Natural killer cell (primary cell): ENCODE measurements around the gene MVB12B. TPM values are rescaled to one million over a fixed set of nuclear protein-coding genes. Genes with fewer than 3 reads are reported as not detected.

Experiments used
- ATAC-seq, 3 donors: fragments of 150-1000 bp in 2 of 3; fragments of 200-7000 bp in 1 of 3; cut with Tn5 transposase; 1 replicate in 1 of 3; 2 replicates in 2 of 3; pipeline ENCODE4 v1.10.0; 2021; ENCODE audit warnings: mild to moderate bottlenecking in 2 of 3, moderate library complexity in 2 of 3
- DNase-seq, 2 donors: peaks; one replicate each; pipeline versions ENCODE4 v3.0.0 to v3.0.0-alpha.2; 2013 to 2021; ENCODE audit warnings: mixed read lengths in 1 of 2
- H3K27ac ChIP-seq: one replicate; pipeline ENCODE4 v1.5.1; 2013; ENCODE audit warnings: mild to moderate bottlenecking, low read length
- H3K27me3 ChIP-seq: one replicate; pipeline ENCODE4 v1.6.1; 2013; ENCODE audit warnings: low read length; ENCODE audit not compliant: control insufficient read depth, insufficient read depth
- H3K36me3 ChIP-seq: one replicate; pipeline ENCODE4 v1.6.1; 2013; ENCODE audit warnings: low read length; ENCODE audit not compliant: control insufficient read depth, insufficient read depth
- H3K4me1 ChIP-seq: one replicate; pipeline ENCODE4 v1.6.1; 2013; ENCODE audit warnings: low read length; ENCODE audit not compliant: control insufficient read depth, insufficient read depth
- H3K4me3 ChIP-seq: one replicate; pipeline ENCODE4 v1.5.1; 2013; ENCODE audit warnings: low read length
- H3K9me3 ChIP-seq: one replicate; pipeline ENCODE4 v1.6.1; 2013; ENCODE audit warnings: low read length; ENCODE audit not compliant: control insufficient read depth, insufficient read depth
- H3K27ac Mint-ChIP-seq, 2 donors: one replicate each; pipeline ENCODE4 v1.8.0; 2022; ENCODE audit warnings: mild to moderate bottlenecking in 2 of 2, mixed read lengths in 2 of 2, moderate library complexity in 1 of 2
- H3K27me3 Mint-ChIP-seq, 2 donors: one replicate each; pipeline ENCODE4 v1.8.0; 2022; ENCODE audit warnings: low read depth in 2 of 2, mixed read lengths in 2 of 2
- H3K36me3 Mint-ChIP-seq: one replicate; pipeline ENCODE4 v1.8.0; 2022; ENCODE audit warnings: mixed read lengths
- H3K4me1 Mint-ChIP-seq, 2 donors: one replicate each; pipeline ENCODE4 v1.8.0; 2022; ENCODE audit warnings: mixed read lengths in 2 of 2
- H3K4me3 Mint-ChIP-seq: one replicate; pipeline ENCODE4 v1.8.0; 2022; ENCODE audit warnings: mild to moderate bottlenecking, moderate library complexity, mixed read lengths
- H3K9me3 Mint-ChIP-seq, 2 donors: one replicate each; pipeline ENCODE4 v1.8.0; 2022; ENCODE audit warnings: mixed read lengths in 2 of 2
- WGBS: methylation state at CpG from one replicate; pipeline ENCODE4 v1.1.7; 2013; ENCODE audit warnings: missing lambda C conversion rate; ENCODE audit not compliant: insufficient coverage; 5-methylcytosine and 5-hydroxymethylcytosine counted together
- intact Hi-C: fragments of 100-400 bp; cut with micrococcal nuclease; formaldehyde crosslinking; loops from one replicate; pipeline ENCODE4 v1.14.2; 2022
- total RNA-seq, 4 donors: library from RNA; stranded (reverse); fragments of 120-200 nt in 1 of 4; gene quantifications; one replicate each; pipeline versions ENCODE4 v1.2.3 to v1.2.4, GENCODE V29; 2013 to 2022
- TF ChIP-seq, protein P1 (sequence below): fragments of 200-600 bp; IDR thresholded peaks from one replicate; pipeline ENCODE4 v1.8.0; 2022; ENCODE audit warnings: antibody characterized with exemption

The MVB12B gene
- total RNA-seq, 3 donors from 2014 or later (not counting 1 experiment from before 2014, with no cell fraction given) = 2.0 to 13.0 (median 7.8) TPM

GRCh38 chr9:126399251-126399650 is 72.6 kb downstream of the MVB12B start:
- DNase-seq (no peak), ATAC-seq (no peak)
- TF ChIP-seq, protein P1, sequence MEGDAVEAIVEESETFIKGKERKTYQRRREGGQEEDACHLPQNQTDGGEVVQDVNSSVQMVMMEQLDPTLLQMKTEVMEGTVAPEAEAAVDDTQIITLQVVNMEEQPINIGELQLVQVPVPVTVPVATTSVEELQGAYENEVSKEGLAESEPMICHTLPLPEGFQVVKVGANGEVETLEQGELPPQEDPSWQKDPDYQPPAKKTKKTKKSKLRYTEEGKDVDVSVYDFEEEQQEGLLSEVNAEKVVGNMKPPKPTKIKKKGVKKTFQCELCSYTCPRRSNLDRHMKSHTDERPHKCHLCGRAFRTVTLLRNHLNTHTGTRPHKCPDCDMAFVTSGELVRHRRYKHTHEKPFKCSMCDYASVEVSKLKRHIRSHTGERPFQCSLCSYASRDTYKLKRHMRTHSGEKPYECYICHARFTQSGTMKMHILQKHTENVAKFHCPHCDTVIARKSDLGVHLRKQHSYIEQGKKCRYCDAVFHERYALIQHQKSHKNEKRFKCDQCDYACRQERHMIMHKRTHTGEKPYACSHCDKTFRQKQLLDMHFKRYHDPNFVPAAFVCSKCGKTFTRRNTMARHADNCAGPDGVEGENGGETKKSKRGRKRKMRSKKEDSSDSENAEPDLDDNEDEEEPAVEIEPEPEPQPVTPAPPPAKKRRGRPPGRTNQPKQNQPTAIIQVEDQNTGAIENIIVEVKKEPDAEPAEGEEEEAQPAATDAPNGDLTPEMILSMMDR = no peak
- Mint-ChIP-seq H3K4me3 (no peak overlapping the region), H3K9me3 (no peaks in the 10 kb centered on the region), H3K27ac (no peak overlapping the region), H3K27me3 (peaks cover 0 to 8% of the 10 kb centered on the region in 2 donors), H3K36me3 (no peaks in the 10 kb centered on the region), H3K4me1 (peaks cover 5 to 15% of the 10 kb centered on the region in 2 donors)
- Histone ChIP-seq H3K9me3 (no peaks in the 10 kb centered on the region), H3K27me3 (no peaks in the 10 kb centered on the region), H3K36me3 (no peaks in the 10 kb centered on the region), H3K27ac (no peak overlapping the region), H3K4me3 (no peak overlapping the region), H3K4me1 (peaks cover 26% of the 10 kb centered on the region)
- WGBS = 94% methylated on average over 8 of the region's 8 CpGs
- intact Hi-C loops = loop anchor here (5.0 kb wide), 1 partner anchor 72 kb away; the partner anchor contains the start of gene MVB12B

DNA sequence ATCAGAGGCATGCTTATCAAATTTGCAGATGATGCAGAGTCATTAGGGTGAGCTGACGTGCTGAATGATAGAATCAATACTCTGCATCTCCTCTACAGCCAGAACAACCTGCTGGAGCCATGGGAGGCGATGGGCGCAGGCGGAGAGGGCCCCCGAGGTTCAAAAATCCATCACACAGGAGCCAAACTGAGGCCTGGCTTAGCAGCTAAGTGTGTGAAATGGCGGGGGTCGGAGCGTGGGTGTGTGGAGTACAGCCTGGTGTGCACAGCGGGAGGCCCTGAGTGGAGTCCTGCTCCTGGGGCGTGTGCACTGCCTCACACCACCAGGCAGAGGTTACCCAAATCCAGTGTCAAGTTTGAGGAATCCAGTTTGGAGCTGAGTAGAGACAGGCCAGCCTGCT is 73.2 kb downstream of the MVB12B start:
- ATAC-seq (no peak), DNase-seq (no peak)
- H3K27ac Mint-ChIP-seq = peak overlapping the region in 1 of 2 donors; percentile 13
- H3K9me3 Mint-ChIP-seq = no peaks in the 10 kb centered on the region
- Histone ChIP-seq H3K27me3 (no peaks in the 10 kb centered on the region), H3K4me3 (no peak overlapping the region), H3K27ac (no peak overlapping the region), H3K9me3 (no peaks in the 10 kb centered on the region), H3K36me3 (no peaks in the 10 kb centered on the region), H3K4me1 (peaks cover 26% of the 10 kb centered on the region)
- 95% methylated on average over 10 of the region's 10 CpGs for WGBS
- intact Hi-C loops = loop anchor here (5.0 kb wide), 1 partner anchor 72 kb away; the partner anchor contains the start of gene MVB12B
- H3K4me3 Mint-ChIP-seq = no peak overlapping the region
- TF ChIP-seq, protein P1 = no peak
- peaks cover 0 to 8% of the 10 kb centered on the region in 2 donors for H3K27me3 Mint-ChIP-seq
- peaks cover 5 to 15% of the 10 kb centered on the region in 2 donors for H3K4me1 Mint-ChIP-seq
- H3K36me3 Mint-ChIP-seq = no peaks in the 10 kb centered on the region

DNA sequence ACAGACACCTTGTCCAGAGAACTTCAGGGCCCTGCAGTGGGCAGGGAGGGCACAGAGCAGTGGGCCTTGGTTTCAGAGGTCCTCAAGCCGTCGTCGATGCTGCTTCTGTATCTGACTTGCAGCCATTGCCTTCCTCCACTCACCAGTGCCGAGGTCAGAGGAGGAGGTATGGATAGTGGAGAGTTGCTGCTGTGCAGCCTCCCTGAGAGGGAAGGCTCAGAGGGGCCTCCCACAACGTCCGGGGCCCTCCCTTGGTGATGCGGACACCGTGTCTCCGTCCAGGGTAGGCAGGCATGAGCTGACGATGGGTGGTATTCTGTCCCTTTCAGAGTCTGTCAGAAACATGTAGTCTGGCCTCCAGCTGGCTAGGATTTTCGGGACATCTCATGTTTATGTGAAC is 73.9 kb downstream of the MVB12B start:
- no peak for ATAC-seq
- Histone ChIP-seq H3K27me3 (no peaks in the 10 kb centered on the region), H3K36me3 (no peaks in the 10 kb centered on the region), H3K4me1 (peaks cover 26% of the 10 kb centered on the region), H3K9me3 (no peaks in the 10 kb centered on the region), H3K4me3 (no peak overlapping the region), H3K27ac (no peak overlapping the region)
- intact Hi-C loops = no loop called here
- Mint-ChIP-seq H3K9me3 (no peaks in the 10 kb centered on the region), H3K27me3 (peaks cover 0 to 8% of the 10 kb centered on the region in 2 donors), H3K4me3 (no peak overlapping the region), H3K36me3 (no peaks in the 10 kb centered on the region), H3K4me1 (peaks cover 5 to 15% of the 10 kb centered on the region in 2 donors), H3K27ac (no peak overlapping the region)
- TF ChIP-seq, protein P1 = no peak
- no peak for DNase-seq
- WGBS = 92% methylated on average over 11 of the region's 11 CpGs

DNA sequence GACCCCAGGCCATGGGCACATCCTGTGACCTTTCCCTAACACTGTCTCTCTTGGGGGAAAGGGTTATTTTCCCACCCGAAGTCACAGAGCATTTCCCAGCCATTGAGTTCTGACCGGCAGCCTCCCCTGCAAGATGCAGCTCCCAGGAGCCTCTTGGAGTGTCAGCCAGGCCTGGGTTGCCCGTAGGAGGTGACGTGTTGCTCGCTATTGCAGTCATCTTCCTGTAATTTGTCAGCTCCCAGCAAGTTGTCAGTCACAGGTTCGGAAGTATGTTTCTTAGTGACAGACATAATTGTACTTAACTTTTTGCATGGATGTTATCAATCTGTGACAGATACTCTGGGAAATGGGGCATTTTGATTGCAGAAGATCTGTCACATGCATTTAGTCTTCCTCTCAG is 74.5 kb downstream of the MVB12B start:
- Mint-ChIP-seq H3K36me3 (no peaks in the 10 kb centered on the region), H3K9me3 (no peaks in the 10 kb centered on the region), H3K27ac (no peak overlapping the region), H3K27me3 (peaks cover 0 to 8% of the 10 kb centered on the region in 2 donors), H3K4me1 (peaks cover 5 to 13% of the 10 kb centered on the region in 2 donors), H3K4me3 (no peak overlapping the region)
- H3K27me3 ChIP-seq = no peaks in the 10 kb centered on the region
- DNase-seq (no peak), ATAC-seq (no peak)
- H3K4me3 ChIP-seq = no peak overlapping the region
- 76% methylated on average over 6 of the region's 6 CpGs for WGBS
- H3K4me1 ChIP-seq = peaks cover 26% of the 10 kb centered on the region
- TF ChIP-seq, protein P1 = no peak
- no peaks in the 10 kb centered on the region for H3K9me3 ChIP-seq
- intact Hi-C loops = no loop called here
- no peak overlapping the region for H3K27ac ChIP-seq
- H3K36me3 ChIP-seq = no peaks in the 10 kb centered on the region
